IPS-11a (cell line): ENCODE measurements around the gene FAXDC2.

Experiments used
- H3K4me3 ChIP-seq: one replicate; pipeline ENCODE4 v1.5.1; 2013; ENCODE audit warnings: low read depth, low read length, control low read depth

The FAXDC2 gene

DNA sequence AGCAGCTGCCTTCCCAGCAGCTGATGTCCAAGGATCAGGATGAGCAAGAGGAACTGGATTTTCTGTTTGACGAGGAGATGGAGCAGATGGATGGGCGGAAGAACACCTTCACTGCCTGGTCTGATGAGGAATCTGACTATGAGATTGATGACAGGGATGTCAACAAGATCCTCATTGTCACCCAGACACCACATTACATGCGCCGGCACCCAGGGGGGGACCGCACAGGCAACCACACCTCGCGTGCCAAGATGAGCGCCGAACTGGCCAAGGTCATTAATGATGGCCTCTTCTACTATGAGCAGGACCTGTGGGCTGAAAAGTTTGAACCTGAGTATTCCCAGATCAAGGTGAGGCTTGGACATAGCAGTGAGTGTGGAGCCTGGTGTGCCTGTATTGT, 48.4 kb downstream of the FAXDC2 start:
- no peak overlapping the region for H3K4me3 ChIP-seq

DNA sequence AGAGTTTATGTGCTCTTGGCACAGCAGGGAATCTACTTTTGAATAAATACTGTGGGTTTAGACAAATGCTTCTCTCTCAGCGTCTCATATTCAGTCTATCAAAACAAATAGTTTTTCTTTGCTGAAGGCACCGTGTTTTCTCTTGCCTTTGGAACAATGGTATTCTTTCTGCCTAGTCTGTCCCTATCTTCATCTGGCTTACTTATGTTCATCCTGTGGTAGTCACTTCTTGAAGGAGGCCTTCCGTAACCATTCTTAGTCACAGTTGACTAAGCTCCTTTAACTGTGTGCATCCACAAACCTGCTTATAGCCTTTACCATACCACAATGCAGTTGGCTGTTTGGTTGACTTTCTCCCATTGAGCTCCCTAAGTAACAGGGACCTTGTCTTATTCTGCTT, 49.3 kb downstream of the FAXDC2 start:
- no peak overlapping the region for H3K4me3 ChIP-seq

DNA sequence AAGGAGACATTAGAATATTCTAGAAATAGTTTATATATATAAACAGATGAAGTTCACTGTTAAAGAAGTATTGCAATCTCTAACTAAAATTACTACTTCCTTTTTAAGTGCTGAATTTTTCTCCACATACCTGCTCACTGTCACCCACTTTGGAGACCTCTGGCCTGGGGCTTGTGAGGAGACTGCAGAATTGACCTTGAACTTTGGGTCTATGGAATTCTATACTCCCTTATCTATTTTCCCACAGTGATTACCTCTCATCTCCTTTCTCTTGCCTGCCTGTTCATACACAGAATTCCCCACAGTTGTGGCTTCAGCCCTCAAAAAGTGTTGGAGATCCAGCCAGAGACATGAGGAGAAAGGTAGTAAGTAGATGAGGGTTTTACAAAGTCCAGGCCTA, 49.8 kb downstream of the FAXDC2 start:
- H3K4me3 ChIP-seq = no peak overlapping the region

DNA sequence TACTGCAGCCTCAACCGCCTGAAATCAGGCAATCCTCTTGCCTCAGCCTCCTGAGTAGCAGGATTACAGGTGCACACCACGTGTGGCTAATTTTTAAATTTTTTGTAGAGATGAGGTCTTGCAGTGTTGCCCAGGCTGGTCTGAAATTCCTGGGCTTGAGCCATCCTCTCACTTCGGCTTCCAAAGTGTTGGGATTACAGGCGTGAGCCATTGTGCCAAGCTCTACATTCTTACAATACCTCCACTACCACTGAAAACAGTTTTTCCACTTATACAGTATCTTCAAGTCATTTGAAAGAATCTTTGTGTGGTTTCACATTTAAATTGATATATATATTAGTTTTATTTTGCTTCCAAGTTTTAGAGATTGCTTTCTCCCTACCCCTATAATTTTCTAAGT, 52.6 kb downstream of the FAXDC2 start:
- H3K4me3 ChIP-seq = no peak overlapping the region

DNA sequence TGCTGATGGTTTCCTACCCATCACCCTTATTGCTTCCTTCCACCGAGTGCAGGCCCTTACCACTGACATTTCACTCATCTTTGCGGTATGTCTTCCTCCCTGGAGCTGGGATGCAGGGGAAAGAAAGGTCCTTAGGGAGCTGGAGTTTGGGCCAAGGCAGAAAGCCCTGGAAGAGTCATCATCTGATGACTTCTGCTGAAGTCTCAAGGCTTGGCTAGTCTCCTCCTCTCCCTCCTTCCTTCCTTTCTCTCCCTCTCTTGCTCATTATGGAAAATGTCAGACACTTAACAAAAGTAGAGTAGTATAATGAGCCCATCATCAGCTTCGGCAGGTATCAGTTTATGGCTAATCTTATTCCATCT, 55.2 kb downstream of the FAXDC2 start:
- H3K4me3 ChIP-seq = no peak overlapping the region

DNA sequence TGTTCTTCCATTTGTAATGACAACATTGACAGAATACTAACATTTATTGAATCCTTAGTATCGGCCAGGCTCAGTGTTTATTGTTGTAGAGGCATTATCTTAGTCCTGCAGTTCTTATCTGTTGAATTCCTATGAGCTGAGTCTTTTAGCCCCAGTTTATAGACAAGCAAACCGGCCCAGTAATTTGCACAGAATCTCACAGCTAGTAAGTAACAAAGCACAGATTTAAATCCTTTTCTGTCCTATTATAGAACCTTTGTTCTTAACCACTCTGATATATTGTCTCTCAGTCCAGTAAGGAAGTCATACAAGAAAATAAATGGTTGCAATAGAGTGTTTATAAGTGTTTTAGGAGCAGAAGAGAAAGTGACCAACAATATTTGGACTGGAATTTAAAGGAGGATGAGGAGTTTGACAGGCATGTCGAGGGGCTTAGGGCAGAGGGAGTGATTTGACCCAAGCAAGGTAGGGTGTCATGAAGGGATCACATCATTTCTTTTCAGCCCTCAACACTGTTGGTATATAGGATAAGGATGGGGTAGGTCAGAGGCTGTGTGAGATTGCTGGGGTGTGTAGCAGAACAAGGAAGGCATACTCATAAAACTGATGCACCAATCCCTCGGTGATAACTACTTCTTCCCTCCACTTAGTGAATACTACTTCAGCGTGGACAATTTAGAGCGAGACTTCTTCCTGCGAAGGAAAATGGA, 55.7 kb downstream of the FAXDC2 start:
- no peak overlapping the region for H3K4me3 ChIP-seq

DNA sequence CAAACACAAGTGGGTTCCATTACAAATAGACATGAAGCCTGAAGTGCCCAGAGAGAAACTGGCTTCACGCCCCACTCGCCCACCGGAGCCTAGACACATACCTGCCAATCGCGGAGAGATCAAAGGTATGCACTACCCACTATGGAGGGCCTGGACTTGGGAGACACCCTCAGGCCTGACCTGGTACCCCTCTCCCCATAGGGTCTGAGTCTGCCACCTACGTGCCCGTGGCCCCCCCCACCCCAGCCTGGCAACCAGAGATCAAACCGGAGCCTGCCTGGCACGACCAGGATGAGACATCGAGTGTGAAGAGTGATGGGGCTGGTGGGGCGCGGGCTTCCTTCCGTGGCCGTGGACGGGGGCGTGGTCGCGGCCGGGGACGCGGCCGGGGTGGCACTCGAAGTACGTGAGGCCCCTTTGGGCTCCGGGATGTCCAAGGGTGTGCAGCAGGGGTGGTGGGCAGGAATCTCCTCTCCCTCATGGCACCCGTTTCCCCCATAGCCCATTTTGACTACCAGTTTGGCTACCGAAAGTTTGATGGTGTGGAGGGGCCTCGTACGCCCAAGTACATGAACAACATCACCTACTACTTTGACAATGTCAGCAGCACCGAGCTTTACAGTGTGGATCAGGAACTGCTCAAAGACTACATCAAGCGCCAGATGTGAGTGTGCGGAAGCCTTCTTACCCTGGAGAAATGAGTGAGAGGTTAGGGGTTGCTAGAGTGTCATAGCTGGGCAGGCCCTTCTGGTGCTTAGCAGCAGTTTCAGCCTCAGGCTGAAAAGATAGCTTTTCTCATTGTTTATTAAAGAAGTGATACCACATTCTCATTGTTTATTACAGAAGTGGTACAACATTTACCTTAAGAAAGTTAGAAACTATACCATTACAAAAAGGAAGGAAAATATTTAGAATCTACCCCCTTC, 56.5 kb downstream of the FAXDC2 start:
- no peak overlapping the region for H3K4me3 ChIP-seq

DNA sequence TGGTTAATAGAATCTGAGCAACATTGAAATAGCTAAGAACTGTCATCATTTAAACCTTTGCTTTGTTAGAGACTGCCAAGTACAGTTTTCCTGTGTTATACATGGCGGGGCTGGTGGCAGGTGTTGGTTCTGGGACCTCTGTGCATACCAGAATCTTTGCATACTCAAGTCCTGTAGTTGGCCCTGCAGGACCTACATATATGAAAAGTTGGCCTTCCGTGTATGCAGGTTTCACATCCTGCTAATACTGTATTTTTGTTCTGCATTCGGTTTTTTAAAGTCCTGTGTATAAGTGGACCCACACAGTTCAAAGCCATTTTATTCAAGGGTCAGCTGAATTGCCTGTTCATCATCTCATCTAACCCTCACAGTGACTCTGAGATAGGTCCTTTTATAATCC, 58.9 kb downstream of the FAXDC2 start:
- no peak overlapping the region for H3K4me3 ChIP-seq

DNA sequence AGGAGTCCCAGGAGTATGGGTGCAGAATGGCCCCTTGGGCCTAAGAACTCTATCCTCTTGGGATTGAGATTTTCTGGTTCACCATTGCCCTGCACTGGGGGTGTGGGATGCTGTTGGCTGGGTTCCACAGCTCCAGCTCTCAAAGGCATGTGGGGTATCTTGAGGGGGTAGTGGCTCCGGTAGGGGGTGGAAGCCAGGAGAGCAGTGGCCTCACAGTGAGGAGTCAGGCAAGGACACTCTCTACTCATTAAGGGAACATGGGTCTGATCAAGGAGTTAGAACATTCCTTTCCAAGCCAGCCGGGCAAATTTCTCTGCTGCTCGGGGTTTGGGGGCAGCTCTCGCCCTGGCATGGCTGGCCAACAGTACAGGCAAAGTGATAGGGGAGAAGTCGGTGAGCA, 62.2 kb downstream of the FAXDC2 start:
- H3K4me3 ChIP-seq = no peak overlapping the region

DNA sequence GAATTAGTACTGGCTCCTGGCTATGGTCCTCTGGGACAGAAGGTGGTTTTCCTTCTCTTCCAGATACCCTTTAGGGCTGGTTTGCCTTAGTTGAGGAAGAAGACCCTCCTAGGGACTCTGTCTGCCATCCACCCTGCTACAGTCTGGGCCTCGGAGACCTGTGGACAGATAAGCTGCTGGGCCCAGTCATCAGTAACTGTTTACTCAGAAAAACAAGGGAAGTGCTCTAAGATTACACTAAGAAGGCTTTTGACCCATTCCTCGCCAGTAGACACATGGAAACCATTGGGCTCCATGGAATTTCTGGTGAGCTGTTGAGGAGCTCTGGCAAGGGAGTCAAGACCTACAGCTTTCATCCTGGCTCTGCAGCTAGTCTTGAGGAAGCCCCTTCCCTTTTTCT, 64.0 kb downstream of the FAXDC2 start:
- no peak overlapping the region for H3K4me3 ChIP-seq

DNA sequence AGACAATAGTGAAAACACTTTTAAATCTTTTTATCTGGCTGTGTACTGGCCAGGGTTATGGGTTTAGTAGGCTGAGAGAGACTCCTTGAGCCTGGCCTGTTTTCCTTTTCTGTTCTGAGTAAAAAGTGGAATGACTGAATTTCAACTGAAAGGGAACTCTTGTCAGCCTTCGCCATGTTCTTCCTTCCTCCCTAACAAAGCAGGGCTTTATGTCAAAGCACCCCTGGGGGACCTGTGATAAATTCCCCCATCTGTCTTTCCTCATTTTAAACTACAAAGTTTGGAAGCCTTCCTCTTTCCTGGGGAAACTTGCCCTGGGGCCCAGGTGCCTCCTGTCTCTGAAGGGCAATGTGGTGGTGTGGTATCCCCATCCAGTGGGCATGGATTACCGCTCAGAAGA, 65.5 kb downstream of the FAXDC2 start:
- no peak overlapping the region for H3K4me3 ChIP-seq

DNA sequence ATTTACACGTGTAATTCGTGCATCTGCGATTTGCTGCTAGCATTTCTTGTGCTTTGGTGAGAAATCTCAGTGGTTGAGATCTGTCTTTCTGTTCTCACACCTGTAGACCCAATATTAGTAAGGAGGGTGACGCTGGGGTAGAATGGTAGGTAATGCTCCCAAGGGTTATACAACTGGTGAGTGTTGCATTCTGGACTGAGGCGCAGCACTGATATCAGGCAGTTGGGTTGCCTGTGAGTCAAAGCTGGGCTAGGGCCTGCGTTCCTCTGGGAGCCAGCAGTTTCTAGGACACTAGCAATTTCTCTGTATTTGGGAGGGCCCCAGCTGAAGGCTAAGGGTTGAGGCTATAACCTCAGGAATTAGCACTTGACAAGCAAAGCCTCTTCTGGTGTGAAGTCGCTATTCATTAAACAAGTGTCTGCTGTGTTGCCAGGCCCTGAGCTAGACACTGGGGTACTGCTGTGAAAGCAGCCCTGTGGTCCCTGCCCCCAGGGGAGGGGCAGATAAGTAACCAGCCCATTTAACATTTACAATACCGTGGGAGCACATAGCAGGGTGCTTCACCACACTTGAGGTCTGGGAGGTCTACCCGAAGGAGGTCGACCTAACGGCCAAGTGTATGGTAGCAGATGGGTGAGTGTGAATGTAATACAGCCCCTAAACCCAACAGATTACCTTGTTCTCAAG, 66.5 kb downstream of the FAXDC2 start:
- no peak overlapping the region for H3K4me3 ChIP-seq

DNA sequence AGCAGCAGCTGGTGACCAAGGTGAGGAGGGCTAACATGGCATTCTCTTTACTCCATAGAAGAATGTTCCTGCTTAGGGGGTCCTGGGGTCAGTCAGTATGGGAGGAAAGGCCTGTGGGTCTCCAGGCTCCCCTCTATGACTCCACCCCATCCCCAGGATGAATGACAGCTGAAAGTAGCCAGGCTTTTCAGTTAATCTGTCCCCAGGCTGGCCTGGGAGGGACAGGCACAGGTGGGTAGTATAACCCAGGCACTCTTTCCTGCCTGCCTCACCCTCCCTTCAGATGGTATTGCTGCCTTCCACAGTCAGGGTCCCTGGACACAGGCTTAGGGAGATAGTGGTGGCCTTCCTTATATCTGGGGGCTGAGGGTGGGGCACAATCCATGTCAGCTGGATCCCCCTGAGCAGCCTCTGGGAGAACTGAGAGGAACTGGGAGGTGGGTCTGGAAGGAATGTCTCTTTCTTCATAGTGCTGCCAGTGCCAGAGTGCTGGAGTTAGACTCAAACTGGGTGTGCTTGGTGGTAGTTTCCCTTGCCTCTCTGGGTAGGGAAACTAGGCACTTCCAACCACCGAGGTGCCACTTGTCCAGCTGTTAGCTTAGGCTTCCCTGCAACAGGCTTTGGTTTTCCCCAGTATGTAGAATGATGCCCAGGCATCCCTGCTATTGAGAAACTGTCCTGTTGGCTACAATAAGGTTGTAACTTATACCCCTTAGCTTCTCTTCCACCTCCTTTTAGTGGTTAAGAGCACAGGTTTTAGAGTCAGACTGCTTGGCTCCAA, 67.4 kb downstream of the FAXDC2 start:
- H3K4me3 ChIP-seq = no peak overlapping the region

DNA sequence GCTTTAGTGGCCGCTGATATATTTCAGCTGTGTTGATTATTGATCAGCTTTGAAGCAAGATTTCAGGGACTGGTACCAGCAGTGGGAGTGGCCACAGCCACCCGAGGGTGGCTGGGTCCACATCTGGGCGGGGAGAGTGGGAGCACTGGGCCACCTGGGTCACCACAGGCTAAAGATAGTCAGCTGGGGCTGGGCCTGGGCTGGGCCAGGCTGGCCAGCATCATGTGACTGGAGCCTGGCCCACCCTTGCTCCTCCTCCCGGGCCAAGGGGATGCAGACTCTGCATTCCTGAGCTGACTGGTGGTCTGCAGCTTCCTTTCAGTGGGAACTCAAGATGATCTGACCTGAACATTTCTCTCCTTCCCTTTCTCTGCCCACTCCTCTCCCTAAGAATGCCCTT, 68.1 kb downstream of the FAXDC2 start:
- no peak overlapping the region for H3K4me3 ChIP-seq

DNA sequence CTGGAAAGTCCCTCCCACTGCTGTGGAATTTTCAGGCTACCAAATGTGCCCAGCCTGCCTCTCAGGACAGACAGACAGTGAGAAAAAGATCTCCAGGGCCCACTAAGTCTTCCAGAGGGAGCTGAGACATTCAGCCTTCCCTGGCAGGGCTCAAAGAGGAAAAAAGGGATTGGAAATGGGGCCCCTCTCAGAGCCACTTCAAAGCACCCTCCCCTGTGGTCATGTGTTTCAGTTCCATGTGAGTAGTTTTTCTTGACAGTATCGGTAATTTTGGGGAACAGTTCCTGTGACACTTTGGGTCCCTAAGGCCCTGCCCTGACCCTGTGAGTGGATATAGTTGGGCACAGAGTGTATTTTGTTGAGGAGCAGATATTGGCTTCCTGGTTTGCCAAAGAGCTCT, 70.3 kb downstream of the FAXDC2 start:
- H3K4me3 ChIP-seq = no peak overlapping the region

DNA sequence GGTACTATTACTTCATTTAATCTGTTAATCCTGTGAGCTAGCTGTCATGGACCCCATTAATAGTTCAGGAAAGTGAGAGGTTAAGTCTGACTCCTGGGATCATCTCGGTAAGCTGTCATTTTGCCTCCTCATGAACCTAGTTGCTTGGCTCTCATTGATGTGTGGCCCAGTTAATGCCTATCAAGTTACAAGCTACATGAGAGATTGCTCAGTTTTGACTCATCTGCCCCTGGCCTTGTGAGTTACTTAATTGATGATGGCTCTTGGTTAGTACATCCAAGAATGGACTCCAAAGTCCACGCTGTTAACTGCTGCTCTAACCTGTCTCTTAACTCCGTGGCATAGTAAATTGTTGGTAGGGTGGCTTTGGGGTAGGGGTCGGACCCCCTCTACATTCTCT, 71.3 kb downstream of the FAXDC2 start:
- H3K4me3 ChIP-seq = no peak overlapping the region

DNA sequence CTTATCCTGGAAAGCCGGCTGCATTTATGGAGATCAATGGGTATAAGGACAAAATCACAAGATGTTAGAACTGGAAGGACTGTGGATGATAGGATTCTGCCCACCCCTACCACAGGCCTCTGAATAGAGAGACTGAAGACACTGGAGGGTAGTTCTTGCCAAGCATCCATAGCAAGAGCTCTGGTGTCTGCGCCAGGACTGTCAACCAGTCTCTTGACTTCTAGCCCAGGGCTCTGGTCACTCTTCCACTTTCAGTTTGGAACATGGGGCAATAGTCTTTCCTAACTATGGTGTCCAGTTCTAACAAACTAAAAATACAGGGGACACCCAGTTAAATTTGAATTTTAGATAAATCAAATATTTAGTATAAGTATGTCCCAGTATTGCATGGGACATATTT, 71.9 kb downstream of the FAXDC2 start:
- no peak overlapping the region for H3K4me3 ChIP-seq

DNA sequence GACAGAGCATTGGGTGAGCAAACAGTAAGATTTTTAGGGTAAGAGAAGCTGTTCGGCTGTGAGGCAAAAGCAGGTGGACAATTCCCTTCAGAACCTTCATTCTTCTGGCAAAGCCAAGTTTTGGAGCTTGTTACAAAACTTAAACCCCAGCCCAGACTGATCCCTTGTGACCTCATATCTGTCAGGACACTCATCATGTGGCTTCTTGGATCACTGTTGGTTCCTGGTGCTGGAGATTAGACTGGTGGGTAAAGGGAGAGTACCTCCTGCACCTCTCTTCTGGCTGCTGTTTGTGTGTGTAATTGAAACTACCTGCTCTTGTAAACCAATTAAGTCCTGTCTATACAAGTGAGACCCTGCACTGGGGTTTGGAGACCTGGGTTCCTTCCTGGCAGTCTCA, 74.2 kb downstream of the FAXDC2 start:
- no peak overlapping the region for H3K4me3 ChIP-seq

DNA sequence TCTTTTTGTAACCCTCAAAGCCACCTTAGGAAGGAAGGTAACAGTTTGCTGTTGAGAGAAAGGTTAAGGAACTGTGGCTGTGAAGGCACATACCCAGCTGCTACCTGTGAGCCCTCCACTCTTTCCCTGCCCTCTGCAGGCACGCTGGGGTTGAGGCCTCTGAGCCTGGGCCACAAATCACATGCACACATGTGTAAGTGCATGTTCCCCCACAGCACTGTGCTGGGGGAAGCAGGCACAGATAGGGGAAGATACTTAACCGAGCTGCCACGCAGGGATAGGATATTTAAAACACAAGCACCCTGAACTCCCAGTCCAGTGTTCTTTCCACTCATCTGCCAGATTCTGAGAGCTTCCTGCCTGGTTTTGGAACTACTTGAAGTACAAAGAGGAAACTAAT, 77.1 kb downstream of the FAXDC2 start:
- H3K4me3 ChIP-seq = no peak overlapping the region

DNA sequence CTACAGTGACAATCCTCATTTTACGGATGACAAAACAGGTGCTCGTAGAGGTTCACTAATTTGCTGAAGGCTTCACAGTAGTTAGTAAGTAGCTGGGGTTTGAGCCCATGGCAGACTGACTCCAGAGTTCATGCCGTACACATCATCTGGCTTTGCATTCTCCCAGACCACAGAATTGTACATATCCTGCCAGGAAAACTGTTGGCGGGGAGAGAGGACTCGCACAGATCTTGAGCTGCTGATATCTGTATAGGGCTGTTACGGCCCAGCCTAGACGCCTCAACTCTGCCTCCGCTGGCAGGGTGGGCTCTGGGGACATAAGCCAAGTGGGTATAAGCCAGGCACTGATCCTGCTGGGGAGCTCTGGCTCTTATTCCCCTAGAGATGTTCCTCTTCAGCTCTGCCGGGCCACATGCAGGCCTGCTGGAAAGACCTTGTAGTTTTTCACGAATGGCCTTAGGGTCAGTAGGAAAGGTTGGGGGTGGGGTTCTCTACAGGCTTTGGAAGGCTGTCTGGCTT, 79.0 kb downstream of the FAXDC2 start:
- H3K4me3 ChIP-seq = no peak overlapping the region

DNA sequence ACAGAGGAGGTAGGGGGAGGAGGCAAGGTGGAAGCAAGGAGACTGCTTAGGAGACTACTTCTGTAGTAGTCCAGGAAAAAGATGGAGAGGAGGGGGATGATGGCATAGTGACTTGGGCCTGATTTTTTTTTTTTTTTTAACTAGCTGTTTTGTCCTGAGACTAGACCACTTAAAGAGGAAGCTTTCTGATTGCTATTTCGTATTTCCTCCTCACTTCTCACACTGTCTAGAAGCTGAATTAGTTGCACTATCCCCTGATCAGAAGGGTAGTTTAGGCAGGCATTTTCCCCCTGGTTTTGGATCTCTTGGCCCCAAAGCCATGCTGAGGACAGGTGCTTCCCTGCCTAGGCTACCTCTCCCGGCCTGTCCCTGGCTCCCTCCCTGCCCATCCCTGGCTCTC, 80.3 kb downstream of the FAXDC2 start:
- H3K4me3 ChIP-seq = no peak overlapping the region
